ENCODE data around the gene UGT1A7. TPM values are rescaled to one million over a fixed set of nuclear protein-coding genes. Genes with fewer than 3 reads are reported as not detected.

Gene UGT1A7
- total RNA-seq, 4 donors from 2014 or later: 3.4 to 55.3 (median 18.2) TPM

DNA sequence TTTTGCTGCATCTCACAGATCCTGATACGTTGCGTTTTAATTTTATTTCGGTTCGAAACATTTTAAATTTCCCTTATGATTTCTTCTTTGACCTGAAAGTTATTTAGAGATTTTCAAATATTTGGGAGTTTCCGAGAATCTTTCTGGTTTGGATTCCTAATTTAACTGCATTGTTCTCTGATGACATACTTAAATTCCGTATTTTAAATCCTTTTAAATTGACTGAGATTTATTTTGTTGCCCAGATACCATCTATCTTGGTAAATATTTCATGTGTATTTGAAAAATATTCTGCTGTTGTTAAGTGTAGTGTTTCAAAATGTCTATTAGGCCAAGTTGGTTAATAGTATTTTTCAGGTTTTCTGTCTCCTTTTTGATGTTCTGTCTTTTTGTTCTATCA is 134.2 kb downstream of the UGT1A7 start:
- Histone ChIP-seq H3K4me1 (no peaks in the 10 kb centered on the region), H3K27me3 (no peaks in the 10 kb centered on the region), H3K9me3 (no peaks in the 10 kb centered on the region), H3K36me3 (no peaks in the 10 kb centered on the region), H3K4me3 (no peak overlapping the region), H3K27ac (no peak overlapping the region)
- 80 to 95% methylated on average over 5 to 6 of the region's 6 CpGs for WGBS, 2 donors (ENCODE audit: low coverage in 1 of 2)
- intact Hi-C loops (cut with DNase I; ENCODE audit: low total_unique reads): no loop called here
- in situ Hi-C loops (cut with MboI; ENCODE audit: low pct_ligation_motif_present in 1 of 4, low pct_unique_long_range_greater_than_20kb in 1 of 4, low sequenced_read_pairs in 3 of 4): no loop called here
- no peak for DNase-seq
- TF ChIP-seq, protein P1, sequence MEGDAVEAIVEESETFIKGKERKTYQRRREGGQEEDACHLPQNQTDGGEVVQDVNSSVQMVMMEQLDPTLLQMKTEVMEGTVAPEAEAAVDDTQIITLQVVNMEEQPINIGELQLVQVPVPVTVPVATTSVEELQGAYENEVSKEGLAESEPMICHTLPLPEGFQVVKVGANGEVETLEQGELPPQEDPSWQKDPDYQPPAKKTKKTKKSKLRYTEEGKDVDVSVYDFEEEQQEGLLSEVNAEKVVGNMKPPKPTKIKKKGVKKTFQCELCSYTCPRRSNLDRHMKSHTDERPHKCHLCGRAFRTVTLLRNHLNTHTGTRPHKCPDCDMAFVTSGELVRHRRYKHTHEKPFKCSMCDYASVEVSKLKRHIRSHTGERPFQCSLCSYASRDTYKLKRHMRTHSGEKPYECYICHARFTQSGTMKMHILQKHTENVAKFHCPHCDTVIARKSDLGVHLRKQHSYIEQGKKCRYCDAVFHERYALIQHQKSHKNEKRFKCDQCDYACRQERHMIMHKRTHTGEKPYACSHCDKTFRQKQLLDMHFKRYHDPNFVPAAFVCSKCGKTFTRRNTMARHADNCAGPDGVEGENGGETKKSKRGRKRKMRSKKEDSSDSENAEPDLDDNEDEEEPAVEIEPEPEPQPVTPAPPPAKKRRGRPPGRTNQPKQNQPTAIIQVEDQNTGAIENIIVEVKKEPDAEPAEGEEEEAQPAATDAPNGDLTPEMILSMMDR (IDR thresholded peaks at IDR 0.05): no peak
- TF ChIP-seq POLR2A (IDR thresholded peaks at IDR 0.05) (no peak), EP300 (IDR thresholded peaks at IDR 0.05; ENCODE audit: low read depth) (no peak), POLR2AphosphoS5 (IDR thresholded peaks at IDR 0.05) (no peak)

DNA sequence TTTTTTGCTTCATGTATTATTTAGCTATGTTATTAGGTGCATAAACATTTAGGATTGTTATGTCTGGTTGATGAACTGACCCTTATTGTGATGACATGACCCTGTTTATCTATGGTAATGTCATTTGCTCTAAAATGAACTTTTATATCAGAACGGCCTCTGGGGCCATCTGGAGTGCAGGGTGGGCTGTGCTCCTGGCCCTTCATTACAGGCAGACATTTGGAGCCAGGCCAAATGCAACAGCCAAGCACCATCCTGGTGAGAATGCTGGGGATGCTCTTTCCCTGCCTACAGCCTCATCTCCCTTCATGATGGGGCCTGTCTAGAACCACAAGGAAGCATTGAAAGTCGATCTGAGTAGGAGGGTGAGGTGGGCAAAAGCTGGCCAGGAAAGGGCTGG is 134.6 kb downstream of the UGT1A7 start:
- intact Hi-C loops (cut with DNase I; ENCODE audit: low total_unique reads): no loop called here
- in situ Hi-C loops (cut with MboI; ENCODE audit: low pct_ligation_motif_present in 1 of 4, low pct_unique_long_range_greater_than_20kb in 1 of 4, low sequenced_read_pairs in 3 of 4): no loop called here
- Histone ChIP-seq H3K4me1 (no peaks in the 10 kb centered on the region), H3K4me3 (no peak overlapping the region), H3K36me3 (no peaks in the 10 kb centered on the region), H3K27ac (no peak overlapping the region), H3K27me3 (no peaks in the 10 kb centered on the region), H3K9me3 (no peaks in the 10 kb centered on the region)
- no peak for TF ChIP-seq POLR2A (IDR thresholded peaks at IDR 0.05)
- TF ChIP-seq, protein P1 (IDR thresholded peaks at IDR 0.05): no peak
- TF ChIP-seq EP300 (IDR thresholded peaks at IDR 0.05; ENCODE audit: low read depth): no peak
- TF ChIP-seq POLR2AphosphoS5 (IDR thresholded peaks at IDR 0.05): no peak
- peak; percentile 2 for DNase-seq
- 59% methylated on average over 2 of the region's 2 CpGs; no CpG with 5 or more reads in 1 of the 2 donors for WGBS, 2 donors (ENCODE audit: low coverage in 1 of 2)

- TF ChIP-seq POLR2AphosphoS5 (IDR thresholded peaks at IDR 0.05): no peak
- TF ChIP-seq EP300 (IDR thresholded peaks at IDR 0.05; ENCODE audit: low read depth): no peak
- TF ChIP-seq, protein P1 (IDR thresholded peaks at IDR 0.05): no peak
- no peak for TF ChIP-seq POLR2A (IDR thresholded peaks at IDR 0.05)
- no peaks in the 10 kb centered on the region for H3K4me1 ChIP-seq
- in situ Hi-C loops (cut with MboI; ENCODE audit: low pct_ligation_motif_present in 1 of 4, low pct_unique_long_range_greater_than_20kb in 1 of 4, low sequenced_read_pairs in 3 of 4): no loop called here
- intact Hi-C loops (cut with DNase I; ENCODE audit: low total_unique reads): no loop called here
- no peaks in the 10 kb centered on the region for H3K36me3 ChIP-seq
- H3K4me3 ChIP-seq: no peak overlapping the region
- H3K27ac ChIP-seq: no peak overlapping the region
- WGBS, 2 donors (ENCODE audit: low coverage in 1 of 2): 17 to 83% methylated on average over 1 to 4 of the region's 4 CpGs
- no peaks in the 10 kb centered on the region for H3K27me3 ChIP-seq
- DNase-seq: peak; percentile 5
- no peaks in the 10 kb centered on the region for H3K9me3 ChIP-seq
These were observed 135.1 kb downstream of the UGT1A7 start for GRCh38 chr2:233816771-233817170.

DNA sequence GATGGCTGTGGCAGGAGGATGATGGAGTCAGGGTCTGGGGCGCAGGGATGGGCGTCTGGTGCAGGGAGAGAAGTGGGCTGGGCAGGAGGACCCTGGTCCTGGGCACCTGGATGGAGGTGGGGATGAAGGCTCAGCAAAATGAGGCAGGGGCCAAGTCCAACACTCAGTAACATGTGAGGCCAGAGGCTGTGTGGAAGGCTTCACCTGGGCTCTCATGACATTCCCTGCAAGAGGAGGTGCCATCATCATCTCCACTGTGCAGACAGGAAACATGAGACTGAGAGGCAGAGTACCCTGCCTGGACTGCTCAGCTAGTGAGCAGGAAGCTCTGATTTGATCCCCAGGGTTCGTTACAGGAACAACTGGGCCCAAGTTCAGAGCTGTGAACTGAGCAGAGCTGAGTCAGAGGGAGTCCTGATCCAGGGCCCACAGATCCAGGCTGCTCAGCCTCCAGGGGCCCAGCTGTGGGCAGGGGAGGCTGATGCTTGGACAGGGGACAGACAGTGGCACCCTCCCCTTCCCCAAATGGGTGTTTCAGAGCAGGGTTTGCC is 135.7 kb downstream of the UGT1A7 start:
- WGBS, 2 donors (ENCODE audit: low coverage in 1 of 2): 80% methylated on average over 3 of the region's 3 CpGs; no CpG with 5 or more reads in 1 of the 2 donors
- Histone ChIP-seq H3K36me3 (no peaks in the 10 kb centered on the region), H3K27ac (no peak overlapping the region), H3K27me3 (no peaks in the 10 kb centered on the region), H3K9me3 (no peaks in the 10 kb centered on the region), H3K4me1 (no peaks in the 10 kb centered on the region), H3K4me3 (no peak overlapping the region)
- intact Hi-C loops (cut with DNase I; ENCODE audit: low total_unique reads): no loop called here
- no peak for DNase-seq
- TF ChIP-seq EP300 (IDR thresholded peaks at IDR 0.05; ENCODE audit: low read depth) (no peak), POLR2AphosphoS5 (IDR thresholded peaks at IDR 0.05) (no peak), POLR2A (IDR thresholded peaks at IDR 0.05) (no peak)
- TF ChIP-seq, protein P1 (IDR thresholded peaks at IDR 0.05): no peak
- in situ Hi-C loops (cut with MboI; ENCODE audit: low pct_ligation_motif_present in 1 of 4, low pct_unique_long_range_greater_than_20kb in 1 of 4, low sequenced_read_pairs in 3 of 4): no loop called here
